HepG2 (cell line): ENCODE data around the gene GRAMD4. TPM values are rescaled to one million over a fixed set of nuclear protein-coding genes. Genes with fewer than 3 reads are reported as not detected.

Experiments used
- ATAC-seq: fragments of 200-7000 bp; cut with Tn5 transposase; 3 replicates; pipeline ENCODE4 v1.9.1; 2020; ENCODE audit warnings: mild to moderate bottlenecking, moderate library complexity
- BruUV-seq: library from RNA; stranded (reverse); fragments of 400-500 nt; replicated peaks from 2 replicates; lab custom pipeline; 2021; lab: Mats Ljungman, UMichigan
- CTCF ChIA-PET: fragments of 300-600 bp; formaldehyde crosslinking; extraction: SDS; loops from one replicate; lab custom pipeline; 2021; ENCODE audit warnings: low total read pairs, inconsistent platforms, low intra/inter-chr PET ratio; lab: Yijun Ruan, JAX
- POLR2A ChIA-PET: fragments of 350-600 bp; sonication (Branson Sonifier 250); formaldehyde crosslinking; loops from one replicate; lab custom pipeline; 2020; ENCODE audit warnings: antibody characterized with exemption, inconsistent platforms; lab: Yijun Ruan, JAX
- DNase-seq: peaks from one replicate; pipeline ENCODE4 v3.0.0-alpha.2; 2015; ENCODE audit warnings: low spot score
- FAIRE-seq: peaks from 3 replicates; lab custom pipeline; 2011; peaks lifted over from hg19 to GRCh38; lab: Jason Lieb, UNC
- H2AFZ ChIP-seq: one replicate; pipeline ENCODE4 v1.6.1; 2011; ENCODE audit warnings: low read length, inconsistent platforms
- H3K27ac ChIP-seq: fragments of 300-600 bp; 3 replicates; pipeline ENCODE4 v1.8.0; 2011; ENCODE audit warnings: mixed run types, mild to moderate bottlenecking, mixed read lengths, low read length, inconsistent platforms; ENCODE audit not compliant: insufficient read depth; ENCODE audit errors: extremely low read length
- H3K27me3 ChIP-seq, 2 experiments: fragments of 200-600 bp in 1 of 2; 2 replicates in 1 of 2; 3 replicates in 1 of 2; pipeline versions ENCODE4 v1.6.0 to v1.8.0; 2011; ENCODE audit warnings: low read length in 2 of 2, mild to moderate bottlenecking in 2 of 2, moderate library complexity in 2 of 2, inconsistent platforms in 1 of 2; ENCODE audit not compliant: insufficient read depth in 2 of 2, control insufficient read depth in 1 of 2
- H3K36me3 ChIP-seq, 2 experiments: fragments of 200-600 bp in 1 of 2; replicated peaks in 1 of 2; 2 replicates in 1 of 2; 3 replicates in 1 of 2; pipeline versions ENCODE4 v1.5.1 to v1.8.0; 2011; ENCODE audit warnings: low read length in 2 of 2, inconsistent platforms in 1 of 2; ENCODE audit not compliant: insufficient read depth in 2 of 2, control insufficient read depth in 1 of 2
- H3K4me1 ChIP-seq: 2 replicates; pipeline ENCODE4 v1.5.1; 2012; ENCODE audit warnings: low read length, inconsistent platforms; ENCODE audit not compliant: insufficient read depth
- H3K4me2 ChIP-seq: 2 replicates; pipeline ENCODE4 v1.6.0; 2011; ENCODE audit warnings: low read depth, low read length, inconsistent platforms
- H3K4me3 ChIP-seq, 3 experiments: fragments of 200-600 bp in 1 of 3; sonication (generic), shearing (Covaris generic) in 1 of 3; replicated peaks in 1 of 3; 2 replicates each; pipeline ENCODE4 v1.5.1; 2011 to 2016; ENCODE audit warnings: low read length in 3 of 3, inconsistent platforms in 2 of 3, low read depth in 2 of 3, mild to moderate bottlenecking in 2 of 3, control low read depth in 1 of 3, mixed read lengths in 1 of 3; ENCODE audit not compliant: insufficient read depth in 1 of 3
- H3K79me2 ChIP-seq: one replicate; pipeline ENCODE4 v1.6.1; 2011; ENCODE audit warnings: low read length, inconsistent platforms; ENCODE audit not compliant: insufficient read depth
- H3K9ac ChIP-seq: 2 replicates; pipeline ENCODE4 v1.6.0; 2011; ENCODE audit warnings: mild to moderate bottlenecking, low read depth, low read length, inconsistent platforms; ENCODE audit not compliant: insufficient read depth
- H3K9me3 ChIP-seq: 2 replicates; pipeline ENCODE4 v1.5.1; 2012; ENCODE audit warnings: mild to moderate bottlenecking, low read length
- H4K20me1 ChIP-seq: 2 replicates; pipeline ENCODE4 v1.6.0; 2011; ENCODE audit warnings: inconsistent platforms, mild to moderate bottlenecking, low read length, moderate library complexity; ENCODE audit not compliant: insufficient read depth
- AGO2 ChIP-seq: fragments of 200-400 bp; formaldehyde crosslinking; optimal IDR thresholded peaks from 2 replicates; pipeline ENCODE3; 2017; ENCODE audit warnings: mild to moderate bottlenecking, low read depth, low read length, moderate library complexity
- ZNF720 ChIP-seq: sonication (generic); formaldehyde crosslinking; IDR thresholded peaks from 2 replicates; pipeline ENCODE4 v1.4.0; 2020; ENCODE audit warnings: missing genetic modification reagents
- WGBS: methylation state at CpG from one replicate; pipeline ENCODE4 v1.1.6; 2017; ENCODE audit warnings: low lambda C conversion rate; 5-methylcytosine and 5-hydroxymethylcytosine counted together
- in situ Hi-C: cut with HindIII; loops from 2 replicates; pipeline ENCODE4 v1.10.0; 2017; ENCODE audit warnings: low pct_unique_long_range_greater_than_20kb; ENCODE audit not compliant: extremely low pct_ligation_motif_present
- intact Hi-C: fragments of 100-400 bp; cut with micrococcal nuclease; formaldehyde crosslinking; loops from one replicate; pipeline ENCODE4 v1.10.0; 2022; ENCODE audit not compliant: unreplicated experiment
- polyA plus RNA-seq, 8 experiments: library from polyadenylated mRNA; depleted of rRNA in 3 of 8; stranded (reverse) in 7 of 8; unstranded in 1 of 8; fragments of >200 nt; fragmentation: Illumina TruSeq in 4 of 8; extraction: Trizol in 4 of 8; gene quantifications; 2 replicates each; pipeline versions ENCODE4 v1.2.1 to v1.2.3, GENCODE V29; 2011 to 2016; ENCODE audit warnings: low read depth in 4 of 8, missing spikeins in 1 of 8, mixed read lengths in 1 of 8; ENCODE audit not compliant: insufficient read depth in 1 of 8
- total RNA-seq, 5 experiments: library from RNA; depleted of rRNA; stranded (reverse); fragments of >200 nt; fragmentation: Illumina TruSeq; extraction: Trizol; gene quantifications; 2 replicates each; pipeline ENCODE4 v1.2.3, GENCODE V29; 2016; ENCODE audit warnings: low read depth in 1 of 5
- TF ChIP-seq, protein P1 (sequence below): sonication (generic); formaldehyde crosslinking; IDR thresholded peaks from 2 replicates; pipeline ENCODE4 v1.5.0; 2020; ENCODE audit warnings: missing genetic modification reagents, mild to moderate bottlenecking, borderline replicate concordance
- TF ChIP-seq, protein P2 (sequence below): IDR thresholded peaks from 2 replicates; pipeline ENCODE4 v1.6.1; 2016; ENCODE audit warnings: low read depth, borderline replicate concordance

Gene GRAMD4
- total and polyA plus RNA-seq, 2 of the 13 experiments (the other 11 are each of a cell fraction or from before 2014, with no cell fraction given) = 15.2 to 15.7 TPM

DNA sequence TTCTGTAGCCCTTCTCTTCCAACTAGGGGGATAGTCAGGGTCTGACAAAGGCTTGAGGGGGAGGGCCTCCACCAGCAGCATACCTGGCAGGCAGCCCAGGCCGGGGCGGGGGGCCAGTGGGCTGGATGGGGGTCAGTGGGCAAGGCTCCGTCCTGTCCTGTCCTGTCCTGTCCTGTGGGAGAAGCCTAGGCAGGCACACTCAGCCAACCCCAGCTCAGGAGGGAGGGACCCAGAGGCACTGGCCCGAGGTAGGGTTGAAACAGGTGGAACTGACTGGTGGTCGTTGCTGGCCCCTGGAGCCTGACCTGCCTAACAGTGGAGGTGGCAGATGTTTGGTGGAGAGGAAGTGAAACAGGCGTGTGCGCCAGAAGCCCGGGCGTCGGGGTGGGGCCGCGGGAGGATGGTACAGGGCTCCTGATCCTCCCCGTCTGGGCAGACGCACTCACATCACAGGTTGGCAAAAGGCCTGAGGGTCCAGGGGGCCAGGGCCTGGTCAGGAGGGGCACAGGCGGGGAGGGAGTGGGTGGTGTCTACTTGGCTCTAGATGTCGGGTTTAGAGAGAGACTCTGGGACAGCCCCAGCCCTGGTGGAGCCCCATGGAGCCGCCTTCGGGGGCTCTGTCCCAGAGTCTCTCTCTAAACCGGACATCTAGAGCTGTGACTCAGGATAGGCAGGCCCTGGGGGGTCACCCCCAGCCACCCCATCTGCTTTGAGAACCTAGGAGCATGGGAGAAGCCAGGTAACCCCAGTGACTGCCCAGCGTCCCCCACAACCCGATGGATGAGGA, 32.5 kb upstream of the GRAMD4 start (continued):
- TF ChIP-seq, protein P1, sequence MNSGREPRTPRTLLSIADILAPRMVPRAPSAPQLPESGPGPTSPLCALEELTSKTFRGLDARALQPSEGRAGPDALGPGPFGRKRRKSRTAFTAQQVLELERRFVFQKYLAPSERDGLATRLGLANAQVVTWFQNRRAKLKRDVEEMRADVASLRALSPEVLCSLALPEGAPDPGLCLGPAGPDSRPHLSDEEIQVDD (CRISPR knock-in tag) = no peak

DNA sequence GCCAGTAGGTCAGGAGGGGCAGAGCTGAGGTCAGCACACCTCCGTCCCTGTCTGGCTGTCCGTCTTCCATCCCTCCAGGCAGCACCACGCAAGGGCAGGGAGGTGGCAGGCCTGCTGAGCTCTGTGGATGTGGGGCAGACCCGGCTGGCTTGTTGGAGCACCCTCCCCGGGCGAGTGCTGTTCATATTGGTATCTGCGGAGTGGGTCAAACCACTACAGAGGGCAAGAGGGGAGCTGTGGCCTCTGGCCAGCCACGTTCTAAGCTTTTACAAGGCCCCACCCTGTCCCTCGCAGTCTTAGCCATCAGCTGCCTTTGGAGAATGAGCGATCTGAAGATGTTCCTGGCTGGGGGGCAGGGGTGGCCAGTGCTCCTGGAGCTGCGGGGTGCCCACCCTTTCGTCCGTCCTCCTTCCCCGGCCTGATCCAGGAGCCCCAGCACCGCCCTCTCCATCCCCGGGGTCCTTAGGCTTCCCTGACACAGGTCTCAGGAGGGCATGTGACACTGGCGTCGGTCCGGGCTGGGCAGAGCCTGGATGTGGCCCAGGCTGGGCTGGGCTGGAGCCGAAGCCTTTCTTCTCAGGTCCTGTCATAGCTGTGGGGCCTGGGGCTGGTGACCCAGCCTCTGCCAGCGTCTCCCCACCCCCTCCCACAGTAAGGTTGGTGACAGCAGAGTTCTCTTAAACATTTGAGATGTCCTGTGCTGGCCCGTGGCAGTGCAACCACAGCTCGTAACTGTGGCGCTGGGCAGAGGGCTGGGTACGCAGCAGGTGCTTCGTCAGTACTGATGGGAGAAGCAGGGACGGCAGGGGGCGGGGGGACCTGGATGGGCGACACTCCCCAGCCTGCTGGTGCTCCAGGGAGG, 31.7 kb upstream of the GRAMD4 start:
- WGBS = 93% methylated on average over 13 of the region's 29 CpGs
- DNase-seq = no peak
- Histone ChIP-seq H4K20me1 (0 out of 2 replicates have a peak, but pooled peaks cover 2% of the 10 kb centered on the region), H3K9me3 (no peaks in the 10 kb centered on the region), H3K4me1 (no peaks in the 10 kb centered on the region), H3K27ac (no peak overlapping the region)
- POLR2A ChIA-PET = no interaction called here
- CTCF ChIA-PET = no interaction called here
- in situ Hi-C loops = no loop called here
- TF ChIP-seq AGO2 (peak; percentile 21), ZNF720 (CRISPR knock-in tag) (no peak)
- TF ChIP-seq, protein P2, sequence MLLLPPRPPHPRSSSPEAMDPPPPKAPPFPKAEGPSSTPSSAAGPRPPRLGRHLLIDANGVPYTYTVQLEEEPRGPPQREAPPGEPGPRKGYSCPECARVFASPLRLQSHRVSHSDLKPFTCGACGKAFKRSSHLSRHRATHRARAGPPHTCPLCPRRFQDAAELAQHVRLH (CRISPR knock-in tag) = no peak
- TF ChIP-seq, all 625 proteins: peak for 1
- Histone ChIP-seq H3K27me3 (no peaks in the 10 kb centered on the region), H3K9ac (no peak overlapping the region), H3K4me2 (no peak overlapping the region), H3K36me3 (no peaks in the 10 kb centered on the region), H2AFZ (no peak overlapping the region), H3K4me3 (no peak overlapping the region), H3K79me2 (no peaks in the 10 kb centered on the region)
- BruUV-seq = no TSS peak
- ATAC-seq (no peak), FAIRE-seq (no peak)
- intact Hi-C loops = no loop called here
